GM19238 (cell line): Measurements from ENCODE around the gene RNF112.

Source experiments
- DNase-seq: peaks from one replicate; pipeline ENCODE4 v3.0.0; 2011; ENCODE audit warnings: low spot score; ENCODE audit not compliant: insufficient read length

RNF112 gene

DNA sequence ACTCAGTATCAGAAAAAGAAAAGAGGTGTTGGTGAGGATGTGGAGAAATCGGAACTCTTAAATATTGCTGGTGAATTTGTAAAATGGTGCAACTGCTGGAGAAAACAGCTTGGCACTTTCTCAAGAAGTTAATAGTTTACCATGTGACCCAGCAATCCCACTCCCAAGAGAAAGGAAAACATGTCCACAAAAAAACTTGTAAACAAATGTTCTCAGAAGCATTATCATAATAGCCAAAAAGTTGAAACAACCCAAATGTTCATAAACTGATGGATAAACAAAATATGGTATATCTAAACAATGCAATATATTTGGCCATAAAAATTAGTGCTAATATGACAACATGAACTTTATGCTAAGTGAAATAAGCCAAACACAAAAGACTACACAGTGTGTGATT is 35.3 kb upstream of the RNF112 start:
- no peak for DNase-seq

DNA sequence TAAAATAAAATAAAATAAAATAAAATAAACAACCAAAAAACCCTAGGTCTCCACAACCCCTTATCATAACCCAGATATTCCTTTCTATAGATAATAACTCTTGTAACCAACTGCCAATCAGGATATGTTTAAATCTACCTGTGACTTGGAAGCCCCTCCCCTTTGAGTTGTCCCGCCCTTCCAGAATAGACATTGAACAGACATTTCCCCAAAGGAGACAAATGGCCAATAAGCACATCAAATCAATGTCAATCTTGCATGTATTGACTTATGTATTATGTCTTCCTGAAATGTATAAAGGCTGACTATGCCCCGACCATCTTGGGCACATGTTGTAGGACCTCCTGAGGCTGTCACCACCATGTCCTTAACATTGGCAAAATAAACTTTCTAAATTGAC is 34.2 kb upstream of the RNF112 start:
- DNase-seq: no peak

DNA sequence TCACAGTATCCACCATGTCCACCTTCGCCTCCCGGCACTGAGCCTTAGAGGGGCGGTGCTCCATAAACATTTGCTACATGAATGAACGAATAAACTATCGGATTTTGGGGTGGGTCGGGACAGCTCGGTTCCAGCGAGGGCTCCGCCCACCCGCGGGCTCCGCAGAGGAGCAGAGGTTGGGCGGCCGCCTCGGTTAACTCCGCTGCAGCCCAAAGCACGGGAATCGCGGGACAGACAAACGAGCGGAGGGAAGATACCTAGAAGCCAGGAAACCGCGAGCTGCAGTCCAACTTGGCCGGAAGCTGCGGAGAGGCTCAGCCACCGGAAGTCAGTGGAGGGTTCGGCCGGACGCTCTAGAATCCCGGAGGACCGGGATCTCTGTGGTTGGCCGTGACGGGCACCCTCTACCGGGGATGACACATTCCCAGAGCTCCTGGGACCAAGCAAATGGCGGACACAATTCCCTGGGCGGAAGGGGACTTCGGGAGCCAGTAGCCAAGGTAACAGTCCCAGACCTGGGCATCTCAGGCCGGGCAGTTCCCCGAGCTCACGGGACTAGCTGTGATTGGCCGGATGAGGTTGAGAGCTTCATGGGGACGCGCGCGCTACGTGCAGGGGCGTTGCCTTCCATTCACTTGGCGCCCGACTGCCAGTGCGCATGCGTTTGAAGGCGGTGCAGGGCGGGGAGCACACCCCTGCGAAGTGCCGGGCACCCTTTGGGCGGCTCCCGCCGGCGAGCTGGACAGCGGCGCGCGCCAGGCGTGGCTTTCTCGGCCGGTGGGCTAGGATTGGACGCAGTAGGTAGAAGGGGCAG is 33.2 kb upstream of the RNF112 start:
- DNase-seq: peak; percentile 100

DNA sequence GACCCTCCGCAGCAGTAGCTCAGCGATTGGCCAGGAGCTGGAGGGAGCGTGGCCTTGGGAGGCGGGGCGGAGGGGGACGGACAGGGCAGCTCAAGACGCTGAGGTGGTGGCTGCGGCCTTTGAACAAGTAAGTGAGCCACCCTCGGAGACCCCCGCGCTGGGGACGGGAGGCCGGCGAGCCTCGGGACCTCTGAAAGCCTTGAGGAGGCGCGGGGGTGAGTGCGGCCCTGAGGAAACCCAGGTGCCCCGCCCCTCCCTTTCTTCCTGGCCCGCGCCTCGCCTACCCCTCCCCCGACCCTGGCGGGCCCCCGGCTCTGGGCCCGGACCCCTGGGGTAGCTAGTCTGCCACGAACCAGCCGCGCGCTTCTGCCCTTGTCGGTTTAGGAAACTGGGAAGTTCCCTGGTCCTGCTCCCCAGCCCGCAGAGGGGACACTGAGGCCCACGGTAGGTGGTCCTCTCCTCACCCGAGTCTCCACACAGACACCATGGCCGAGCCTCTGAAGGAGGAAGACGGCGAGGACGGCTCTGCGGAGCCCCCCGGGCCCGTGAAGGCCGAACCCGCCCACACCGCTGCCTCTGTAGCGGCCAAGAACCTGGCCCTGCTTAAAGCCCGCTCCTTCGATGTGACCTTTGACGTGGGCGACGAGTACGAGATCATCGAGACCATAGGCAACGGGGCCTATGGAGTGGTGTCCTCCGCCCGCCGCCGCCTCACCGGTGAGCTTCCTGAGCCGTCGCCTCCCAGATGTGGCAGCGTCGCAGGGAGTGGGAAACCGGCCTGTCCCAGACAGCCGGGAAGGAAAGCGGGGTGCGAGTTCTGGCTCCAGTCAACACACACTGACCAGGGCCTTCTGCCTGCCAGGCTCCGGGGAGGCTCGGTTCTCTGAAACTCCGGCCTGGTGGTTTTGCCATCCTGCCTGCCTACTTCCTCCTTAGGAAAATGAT is 32.3 kb upstream of the RNF112 start, which contains the start of gene MAPK7:
Gene MAPK7, plus strand, starts transcription at position 83 of the 945 bp plus-strand sequence. Its CDS starts 403 bp downstream, at position 486.
- no peak for DNase-seq

DNA sequence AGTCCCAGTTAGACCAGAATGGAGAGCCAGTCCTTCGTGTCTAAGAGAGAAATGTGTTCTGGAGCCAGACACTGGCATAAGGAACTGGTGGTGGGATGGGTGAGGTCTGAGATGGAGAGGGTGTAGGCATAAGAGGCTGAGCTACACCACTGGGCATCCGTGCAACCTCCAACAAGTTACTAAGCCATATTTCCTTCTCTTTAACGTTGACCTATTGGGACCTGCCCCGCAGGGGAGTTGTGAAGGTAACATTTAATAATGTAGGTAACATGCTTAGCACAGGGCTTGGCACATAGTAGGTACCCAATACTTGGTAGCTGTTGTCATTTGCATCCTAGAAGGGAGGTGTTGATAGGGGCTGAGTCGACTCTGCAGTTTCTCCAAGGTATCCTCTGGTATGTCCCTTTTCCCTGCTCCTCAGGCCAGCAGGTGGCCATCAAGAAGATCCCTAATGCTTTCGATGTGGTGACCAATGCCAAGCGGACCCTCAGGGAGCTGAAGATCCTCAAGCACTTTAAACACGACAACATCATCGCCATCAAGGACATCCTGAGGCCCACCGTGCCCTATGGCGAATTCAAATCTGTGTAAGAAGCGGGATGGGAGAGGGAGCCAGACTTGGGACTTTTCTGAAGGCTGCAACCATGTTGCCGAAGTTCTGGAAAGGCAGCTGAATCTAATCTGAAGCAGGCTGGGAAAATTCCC is 31.5 kb upstream of the RNF112 start:
- DNase-seq: no peak

DNA sequence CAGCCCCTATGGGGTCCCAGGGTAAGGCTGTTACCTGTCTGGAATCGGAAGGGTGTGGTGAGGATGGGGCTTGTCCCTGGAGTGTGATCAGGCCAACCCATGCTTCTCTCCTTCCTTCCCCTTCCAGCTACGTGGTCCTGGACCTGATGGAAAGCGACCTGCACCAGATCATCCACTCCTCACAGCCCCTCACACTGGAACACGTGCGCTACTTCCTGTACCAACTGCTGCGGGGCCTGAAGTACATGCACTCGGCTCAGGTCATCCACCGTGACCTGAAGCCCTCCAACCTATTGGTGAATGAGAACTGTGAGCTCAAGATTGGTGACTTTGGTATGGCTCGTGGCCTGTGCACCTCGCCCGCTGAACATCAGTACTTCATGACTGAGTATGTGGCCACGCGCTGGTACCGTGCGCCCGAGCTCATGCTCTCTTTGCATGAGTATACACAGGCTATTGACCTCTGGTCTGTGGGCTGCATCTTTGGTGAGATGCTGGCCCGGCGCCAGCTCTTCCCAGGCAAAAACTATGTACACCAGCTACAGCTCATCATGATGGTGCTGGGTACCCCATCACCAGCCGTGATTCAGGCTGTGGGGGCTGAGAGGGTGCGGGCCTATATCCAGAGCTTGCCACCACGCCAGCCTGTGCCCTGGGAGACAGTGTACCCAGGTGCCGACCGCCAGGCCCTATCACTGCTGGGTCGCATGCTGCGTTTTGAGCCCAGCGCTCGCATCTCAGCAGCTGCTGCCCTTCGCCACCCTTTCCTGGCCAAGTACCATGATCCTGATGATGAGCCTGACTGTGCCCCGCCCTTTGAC is 30.3 kb upstream of the RNF112 start:
- no peak for DNase-seq

DNA sequence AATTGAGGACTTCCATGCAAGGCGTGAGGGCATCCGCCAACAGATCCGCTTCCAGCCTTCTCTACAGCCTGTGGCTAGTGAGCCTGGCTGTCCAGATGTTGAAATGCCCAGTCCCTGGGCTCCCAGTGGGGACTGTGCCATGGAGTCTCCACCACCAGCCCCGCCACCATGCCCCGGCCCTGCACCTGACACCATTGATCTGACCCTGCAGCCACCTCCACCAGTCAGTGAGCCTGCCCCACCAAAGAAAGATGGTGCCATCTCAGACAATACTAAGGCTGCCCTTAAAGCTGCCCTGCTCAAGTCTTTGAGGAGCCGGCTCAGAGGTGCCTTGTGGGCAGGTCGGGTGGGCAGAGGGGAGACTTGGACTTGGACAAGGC is 29.7 kb upstream of the RNF112 start:
- no peak for DNase-seq

DNA sequence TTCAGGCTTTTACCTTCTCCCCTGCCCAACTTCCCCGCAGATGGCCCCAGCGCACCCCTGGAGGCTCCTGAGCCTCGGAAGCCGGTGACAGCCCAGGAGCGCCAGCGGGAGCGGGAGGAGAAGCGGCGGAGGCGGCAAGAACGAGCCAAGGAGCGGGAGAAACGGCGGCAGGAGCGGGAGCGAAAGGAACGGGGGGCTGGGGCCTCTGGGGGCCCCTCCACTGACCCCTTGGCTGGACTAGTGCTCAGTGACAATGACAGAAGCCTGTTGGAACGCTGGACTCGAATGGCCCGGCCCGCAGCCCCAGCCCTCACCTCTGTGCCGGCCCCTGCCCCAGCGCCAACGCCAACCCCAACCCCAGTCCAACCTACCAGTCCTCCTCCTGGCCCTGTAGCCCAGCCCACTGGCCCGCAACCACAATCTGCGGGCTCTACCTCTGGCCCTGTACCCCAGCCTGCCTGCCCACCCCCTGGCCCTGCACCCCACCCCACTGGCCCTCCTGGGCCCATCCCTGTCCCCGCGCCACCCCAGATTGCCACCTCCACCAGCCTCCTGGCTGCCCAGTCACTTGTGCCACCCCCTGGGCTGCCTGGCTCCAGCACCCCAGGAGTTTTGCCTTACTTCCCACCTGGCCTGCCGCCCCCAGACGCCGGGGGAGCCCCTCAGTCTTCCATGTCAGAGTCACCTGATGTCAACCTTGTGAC is 29.1 kb upstream of the RNF112 start:
- DNase-seq: no peak

DNA sequence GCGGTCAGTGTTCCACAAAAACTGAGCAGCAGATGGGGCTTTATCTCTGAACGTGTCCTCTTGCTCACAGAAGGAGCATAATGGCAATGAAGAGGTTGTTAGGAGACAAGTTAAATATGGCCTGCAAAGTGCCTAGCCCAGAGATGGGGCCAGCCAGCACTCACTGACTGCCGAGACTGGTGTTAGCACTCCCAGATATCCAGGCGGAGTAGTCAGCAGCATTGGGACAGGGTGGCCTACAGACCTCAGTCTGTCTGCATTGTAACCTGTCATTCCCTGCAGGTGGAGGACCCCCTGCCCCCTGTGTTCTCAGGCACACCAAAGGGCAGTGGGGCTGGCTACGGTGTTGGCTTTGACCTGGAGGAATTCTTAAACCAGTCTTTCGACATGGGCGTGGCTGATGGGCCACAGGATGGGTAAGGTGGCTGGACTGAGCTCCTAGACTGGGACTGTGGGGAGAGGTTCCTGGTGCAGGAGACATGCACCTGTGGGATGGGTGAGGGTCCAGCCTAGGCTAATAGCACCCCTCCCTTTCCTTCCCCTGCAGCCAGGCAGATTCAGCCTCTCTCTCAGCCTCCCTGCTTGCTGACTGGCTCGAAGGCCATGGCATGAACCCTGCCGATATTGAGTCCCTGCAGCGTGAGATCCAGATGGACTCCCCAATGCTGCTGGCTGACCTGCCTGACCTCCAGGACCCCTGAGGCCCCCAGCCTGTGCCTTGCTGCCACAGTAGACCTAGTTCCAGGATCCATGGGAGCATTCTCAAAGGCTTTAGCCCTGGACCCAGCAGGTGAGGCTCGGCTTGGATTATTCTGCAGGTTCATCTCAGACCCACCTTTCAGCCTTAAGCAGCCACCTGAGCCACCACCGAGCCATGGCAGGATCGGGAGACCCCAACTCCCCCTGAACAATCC is 28.2 kb upstream of the RNF112 start:
- no peak for DNase-seq

DNA sequence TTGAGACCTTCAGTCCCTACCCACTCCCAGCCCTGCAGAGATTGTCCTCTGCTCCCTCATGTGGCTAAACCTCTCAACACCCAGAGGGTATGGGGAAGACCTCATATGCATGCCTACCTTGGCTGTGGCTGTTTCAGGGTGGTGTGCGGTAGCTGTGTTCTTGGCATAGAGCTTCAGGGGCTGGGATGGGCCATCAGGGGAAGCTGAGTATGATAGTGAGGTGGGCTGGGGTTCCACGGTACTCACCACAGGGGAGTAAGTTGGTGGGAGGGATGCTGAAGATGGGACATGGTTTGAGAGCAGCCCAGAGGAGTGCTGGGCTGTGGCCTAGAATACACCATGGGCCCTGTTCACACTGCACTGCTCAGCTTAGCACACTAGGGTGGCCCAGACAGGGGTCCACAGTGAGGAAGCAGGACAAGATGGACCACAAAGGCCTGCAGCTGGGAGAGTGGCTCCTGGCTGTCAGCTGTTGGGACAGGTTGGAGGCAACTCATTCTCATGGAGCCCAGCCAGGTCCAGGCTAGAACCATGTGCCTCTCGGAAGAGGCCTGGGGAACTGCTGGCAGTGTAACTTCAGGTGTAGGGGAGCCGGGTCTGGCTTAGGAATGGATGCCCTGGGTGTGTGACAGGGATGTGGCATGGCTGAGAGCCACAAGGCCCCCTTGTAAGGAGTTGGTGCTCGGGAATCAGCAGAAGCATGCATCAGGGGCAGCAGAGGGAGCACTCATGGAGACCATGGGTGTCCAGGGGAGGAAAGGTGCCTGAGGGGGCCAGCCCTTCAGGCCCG is 27.2 kb upstream of the RNF112 start:
- DNase-seq: no peak

DNA sequence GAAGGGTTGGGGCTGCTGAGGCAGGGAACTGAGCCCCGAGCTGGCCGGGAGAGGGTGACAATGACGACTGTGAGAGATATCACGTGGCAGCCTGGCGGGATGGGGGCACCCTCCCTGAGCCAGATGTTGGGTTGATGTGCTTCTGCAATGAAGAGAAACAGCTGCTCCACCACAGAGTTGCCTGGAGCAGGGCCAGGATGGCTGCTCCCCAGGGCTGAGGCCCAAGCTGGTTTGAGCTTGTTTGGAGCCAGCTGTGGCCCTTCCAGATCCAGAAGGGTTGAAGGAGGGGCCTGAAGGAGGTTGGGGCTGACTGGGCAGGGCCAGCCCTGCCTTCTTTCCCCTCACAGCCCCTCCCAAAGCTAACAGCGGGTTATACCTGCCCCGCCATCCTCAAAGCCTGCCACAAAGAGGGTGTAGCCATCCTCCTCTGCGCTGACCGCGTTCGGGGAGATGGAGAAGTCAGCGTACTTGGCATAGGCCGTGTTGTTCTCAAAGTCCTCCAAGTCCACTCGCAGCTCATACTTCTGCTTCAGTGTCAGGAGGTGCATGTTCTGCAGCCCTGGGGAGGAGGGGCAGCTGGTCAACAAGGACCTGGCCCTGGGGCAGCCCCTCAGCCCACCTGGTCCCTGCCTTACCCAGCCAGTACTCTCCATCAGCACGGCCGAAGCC is 26.2 kb upstream of the RNF112 start:
- DNase-seq: no peak

DNA sequence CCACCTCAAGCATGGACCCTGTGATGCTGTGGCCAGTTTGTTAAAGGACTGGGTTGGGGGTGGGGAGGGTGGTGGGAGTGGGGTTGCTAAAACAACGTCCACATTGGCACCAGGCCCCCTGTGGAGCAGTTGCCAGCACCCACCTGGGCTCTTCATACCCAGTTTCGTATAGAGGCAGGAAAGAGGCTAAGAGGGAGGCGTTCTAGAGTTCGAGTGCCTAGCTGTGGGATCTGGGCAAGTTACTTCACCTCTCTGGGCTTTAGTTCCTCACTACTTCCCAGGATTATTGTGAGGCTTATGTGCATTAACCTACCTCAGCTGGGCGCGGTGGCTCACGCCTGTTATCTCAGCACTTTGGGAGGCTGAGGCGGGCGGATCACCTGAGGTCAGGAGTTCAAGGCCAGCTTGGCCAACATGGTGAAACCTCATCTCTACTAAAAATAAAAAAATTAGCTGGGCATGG is 25.5 kb upstream of the RNF112 start:
- DNase-seq: no peak

DNA sequence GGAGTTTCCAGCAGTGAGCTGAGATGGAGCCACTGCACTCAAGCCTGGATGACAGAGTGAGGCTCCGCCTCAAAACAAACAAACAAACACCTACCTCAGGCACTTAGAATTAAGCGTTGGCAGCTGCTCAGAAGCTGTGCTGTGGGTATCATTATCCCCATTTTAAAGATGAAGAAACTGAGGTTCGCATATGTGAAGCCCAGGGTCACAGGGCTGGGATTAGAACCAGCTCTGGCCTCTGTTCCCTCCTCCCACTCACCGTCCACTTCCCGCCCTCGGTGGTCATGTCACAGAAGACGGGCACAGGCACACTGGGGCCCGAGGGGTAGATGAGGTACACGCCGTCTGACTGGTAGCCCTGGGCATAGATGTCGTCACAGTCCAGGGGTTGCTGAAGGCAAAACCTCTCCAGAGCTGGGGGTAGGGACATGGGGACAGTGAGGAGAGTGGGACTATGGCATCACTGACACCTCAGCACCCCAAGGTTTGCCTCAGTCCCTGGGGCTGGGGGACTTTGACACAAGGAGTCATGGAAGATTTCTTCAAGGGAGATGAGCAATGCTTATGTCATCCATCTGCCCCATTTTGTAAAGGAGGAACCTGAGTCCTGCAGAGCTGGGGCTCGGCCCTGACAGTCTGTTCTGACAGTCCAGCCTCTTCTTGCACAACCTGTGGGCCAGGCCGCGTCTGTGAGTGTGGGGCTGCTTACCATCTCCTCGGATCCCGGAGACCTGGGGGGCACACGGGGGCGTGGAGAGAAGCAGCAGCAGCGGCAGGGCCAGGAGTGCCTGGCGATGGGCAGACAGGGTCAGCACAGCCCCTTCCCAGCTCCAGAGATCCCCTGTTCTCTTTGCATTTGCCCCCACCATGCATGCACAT is 24.7 kb upstream of the RNF112 start:
- no peak for DNase-seq

DNA sequence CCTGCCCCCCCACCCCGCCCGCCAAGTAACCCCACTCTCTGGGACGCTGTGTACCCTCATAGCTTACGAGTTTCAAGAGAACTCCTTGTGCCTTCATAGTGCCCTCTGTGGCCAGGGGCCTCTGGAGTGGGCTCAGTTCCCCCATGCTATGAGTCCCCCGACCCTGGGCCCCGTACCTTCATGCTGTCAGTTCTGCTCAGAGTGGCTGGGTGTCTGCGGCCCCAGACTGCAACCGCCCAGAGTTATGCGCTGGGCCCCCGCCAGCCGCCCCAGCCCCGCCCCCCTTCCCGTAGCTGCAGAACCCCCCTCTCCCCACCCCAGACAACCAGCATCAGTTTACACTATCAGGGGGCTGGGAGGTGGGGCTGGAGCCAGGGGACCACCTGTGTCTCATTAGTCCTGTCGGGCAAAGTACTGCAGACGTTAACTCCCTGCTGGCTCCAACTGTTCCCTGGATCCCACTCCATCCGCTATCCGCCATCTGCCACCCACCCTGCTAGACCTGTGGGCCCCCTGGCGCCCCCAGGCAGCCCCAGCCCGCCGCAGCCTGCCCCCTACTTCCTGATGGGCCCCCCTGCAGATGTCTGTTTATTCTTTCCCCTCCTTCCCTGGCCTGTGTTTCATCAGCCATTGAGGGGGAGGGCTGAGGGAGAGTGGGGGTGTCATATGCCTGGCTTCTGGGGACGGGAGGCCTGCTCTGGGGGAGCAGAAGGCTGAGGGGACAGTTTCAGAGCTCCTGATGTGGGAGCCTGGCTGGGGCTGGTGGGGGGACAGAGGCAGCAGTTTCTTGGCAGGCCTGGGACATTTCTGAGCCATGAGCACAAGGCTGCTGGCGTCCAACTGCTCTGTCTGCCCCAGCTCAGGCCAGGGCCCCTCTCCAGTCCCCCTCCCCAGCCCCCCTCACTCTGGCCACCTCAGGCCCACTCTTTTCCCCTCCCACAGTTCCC is 23.8 kb upstream of the RNF112 start, which contains the start of gene MFAP4:
Gene MFAP4, minus strand, starts transcription at position 217 of the 947 bp plus-strand sequence. Its CDS starts 35 bp downstream, at position 182.
- DNase-seq: no peak

DNA sequence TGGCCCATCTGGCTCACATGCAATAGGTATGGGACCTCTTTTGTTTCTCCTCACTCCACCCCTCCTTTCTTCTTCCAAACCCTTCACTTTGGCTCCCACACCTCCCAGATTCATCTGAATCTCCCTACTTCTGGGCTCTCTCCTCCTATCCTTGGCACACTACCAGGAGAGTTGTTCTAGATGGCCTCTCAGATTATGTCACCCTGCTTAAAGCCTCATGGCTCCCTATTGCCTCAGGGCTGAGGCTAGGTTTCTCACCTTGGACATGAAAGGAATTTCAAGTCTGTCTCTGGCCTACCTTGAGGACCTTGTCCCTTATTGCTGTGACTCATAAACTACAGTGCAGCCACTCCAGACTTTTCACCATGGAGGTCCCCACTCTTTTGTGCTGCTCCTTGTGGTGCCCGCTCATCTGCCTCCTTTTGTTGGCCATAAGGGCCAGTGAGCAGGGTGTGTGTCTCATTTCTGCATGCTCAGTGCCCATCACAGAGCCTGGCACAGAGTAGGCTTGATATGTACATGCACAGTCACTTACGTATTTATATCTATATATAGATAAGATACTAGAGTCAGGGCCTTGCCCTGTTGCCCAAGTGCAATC is 23.0 kb upstream of the RNF112 start:
- no peak for DNase-seq
